A673 (cell line): Measurements from ENCODE around the gene UNC5A.

Experiments
- EZH2 ChIP-seq: fragments of 200-600 bp; sonication (generic); IDR thresholded peaks from 2 replicates; pipeline ENCODE4 v1.6.1; 2017; ENCODE audit warnings: borderline replicate concordance, low read depth, mild to moderate bottlenecking, mixed read lengths, antibody characterized with exemption, low read length; ENCODE audit not compliant: poor library complexity, severe bottlenecking
- TF ChIP-seq, protein P1 (sequence below): fragments of 300-800, 200-600 bp; sonication (generic); conservative IDR thresholded peaks from 2 replicates; pipeline ENCODE4 v1.5.1; 2017; ENCODE audit warnings: low read depth, mild to moderate bottlenecking, antibody characterized with exemption, low read length, moderate library complexity, mixed read lengths

DNA sequence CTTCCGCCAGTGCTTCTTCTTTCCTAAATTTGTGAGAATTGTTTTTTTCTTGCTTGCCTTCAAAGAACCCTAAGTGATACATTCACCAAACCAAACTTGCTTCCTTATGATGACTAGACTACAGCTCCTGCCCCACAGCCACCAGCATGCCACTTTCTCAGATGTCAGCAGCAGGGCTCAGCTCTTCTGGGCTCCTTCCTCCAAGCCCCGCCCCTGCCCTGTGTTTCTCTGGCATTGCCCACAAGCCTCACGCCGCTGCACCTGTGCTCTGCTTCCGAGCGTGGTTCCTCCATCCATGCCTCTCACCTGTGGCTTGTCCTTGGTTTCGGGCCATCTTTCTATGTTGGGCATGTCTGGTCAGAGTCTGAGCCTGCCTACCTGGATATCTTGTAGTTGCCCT lies 10.6 kb downstream of the UNC5A start:
- no peak for TF ChIP-seq EZH2
- TF ChIP-seq, protein P1, sequence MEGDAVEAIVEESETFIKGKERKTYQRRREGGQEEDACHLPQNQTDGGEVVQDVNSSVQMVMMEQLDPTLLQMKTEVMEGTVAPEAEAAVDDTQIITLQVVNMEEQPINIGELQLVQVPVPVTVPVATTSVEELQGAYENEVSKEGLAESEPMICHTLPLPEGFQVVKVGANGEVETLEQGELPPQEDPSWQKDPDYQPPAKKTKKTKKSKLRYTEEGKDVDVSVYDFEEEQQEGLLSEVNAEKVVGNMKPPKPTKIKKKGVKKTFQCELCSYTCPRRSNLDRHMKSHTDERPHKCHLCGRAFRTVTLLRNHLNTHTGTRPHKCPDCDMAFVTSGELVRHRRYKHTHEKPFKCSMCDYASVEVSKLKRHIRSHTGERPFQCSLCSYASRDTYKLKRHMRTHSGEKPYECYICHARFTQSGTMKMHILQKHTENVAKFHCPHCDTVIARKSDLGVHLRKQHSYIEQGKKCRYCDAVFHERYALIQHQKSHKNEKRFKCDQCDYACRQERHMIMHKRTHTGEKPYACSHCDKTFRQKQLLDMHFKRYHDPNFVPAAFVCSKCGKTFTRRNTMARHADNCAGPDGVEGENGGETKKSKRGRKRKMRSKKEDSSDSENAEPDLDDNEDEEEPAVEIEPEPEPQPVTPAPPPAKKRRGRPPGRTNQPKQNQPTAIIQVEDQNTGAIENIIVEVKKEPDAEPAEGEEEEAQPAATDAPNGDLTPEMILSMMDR: no peak
